ENCODE data around the gene CFAP53.
"Not testable (repeated sequence)": the region's sequence is repeated elsewhere in the genome, so short reads cannot be mapped to it uniquely, and the experiment has no call there.

CFAP53 gene

DNA sequence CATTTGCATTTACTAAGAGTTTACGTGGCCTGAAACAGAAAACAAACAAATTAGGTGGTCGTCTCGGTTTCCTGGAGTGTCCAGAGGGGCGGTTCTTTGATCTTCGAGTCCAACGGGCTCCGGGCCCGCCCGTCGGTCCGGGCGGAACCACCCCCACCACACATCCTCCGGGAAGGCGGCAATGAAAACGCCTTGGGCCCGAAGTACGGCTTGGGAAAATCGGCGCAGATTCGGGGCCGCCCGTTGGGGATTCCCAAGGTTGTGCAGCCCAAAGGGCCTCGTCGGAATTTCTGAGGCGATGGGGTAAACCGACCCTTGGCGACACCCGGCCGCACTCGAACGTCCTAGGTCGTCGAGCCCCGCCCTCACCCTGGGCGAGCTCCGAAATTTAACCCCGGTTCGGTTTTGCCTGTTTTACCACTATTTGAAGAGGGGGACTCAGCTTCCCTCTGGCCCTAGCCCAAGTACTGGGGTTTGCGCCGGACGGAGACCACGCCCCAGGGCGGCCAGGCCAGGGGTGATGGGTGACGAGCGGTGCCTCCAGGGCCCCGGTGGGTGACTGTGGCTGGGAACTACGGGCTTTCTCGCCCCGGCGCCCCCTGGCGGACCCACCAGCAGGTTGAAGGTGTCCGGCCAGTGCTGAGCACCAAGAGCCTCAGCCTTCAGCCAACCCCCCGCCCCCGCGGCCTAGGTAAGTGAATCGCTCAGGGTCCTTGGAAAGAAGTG, 1.9 kb upstream of the CFAP53 start:
- peak in 1 of 2 experiments; percentile 28 for DNase-seq

DNA sequence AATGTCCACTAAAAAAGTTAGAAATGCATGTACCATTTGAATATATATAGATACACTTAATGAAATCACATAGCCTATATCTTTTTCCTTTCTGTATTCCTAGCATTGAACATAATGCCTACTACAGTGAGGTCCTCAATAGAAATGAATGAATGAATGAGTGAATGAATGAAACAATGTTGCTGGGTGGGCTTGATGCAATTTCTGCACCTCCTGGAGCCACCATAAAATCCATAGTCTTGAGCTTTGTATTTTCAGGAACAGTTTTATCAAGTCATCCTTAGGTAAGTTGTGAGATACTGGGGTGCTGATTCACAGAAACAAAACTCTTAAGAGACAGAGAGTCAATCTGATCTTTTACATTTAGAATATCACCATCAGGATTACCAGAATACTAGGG, 3.3 kb downstream of the CFAP53 start:
- no peak for DNase-seq

DNA sequence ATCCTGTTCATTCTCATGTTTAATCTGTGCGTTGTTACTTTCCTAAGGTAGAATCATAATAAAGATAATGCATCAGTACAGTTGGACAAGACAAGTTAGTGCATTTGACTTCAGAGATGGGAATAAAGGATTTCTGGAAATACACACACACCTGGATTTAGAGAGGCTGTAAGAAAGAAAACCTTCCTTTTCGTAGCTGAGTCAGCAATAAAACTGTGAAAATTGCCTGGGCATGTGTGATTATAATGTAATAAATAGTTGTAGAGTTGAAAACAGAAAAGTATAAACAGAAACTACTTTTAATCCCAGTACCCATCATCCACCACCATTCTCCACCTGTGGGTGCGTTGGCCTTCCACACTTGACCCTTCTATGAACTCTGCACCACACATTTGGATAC, 15.4 kb downstream of the CFAP53 start:
- no peak for DNase-seq

DNA sequence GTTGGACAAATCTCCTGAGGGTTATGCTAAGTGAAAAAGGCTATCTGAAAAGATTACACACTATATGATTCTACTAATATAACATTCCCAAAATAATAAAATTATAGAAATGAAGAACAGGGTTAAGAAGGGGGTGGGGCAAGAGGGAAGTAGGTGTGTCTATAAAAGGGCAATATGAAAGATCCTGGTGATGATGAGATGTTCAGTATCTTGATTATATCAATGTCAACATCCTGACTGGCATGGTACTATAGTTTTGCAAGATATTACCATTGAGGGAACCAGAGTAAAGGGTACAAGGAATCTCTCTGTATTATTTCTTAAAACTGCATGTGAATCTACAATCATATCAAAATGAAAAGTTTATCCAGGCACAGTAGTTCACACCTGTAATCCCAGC, 16.7 kb downstream of the CFAP53 start:
- no peak for DNase-seq

DNA sequence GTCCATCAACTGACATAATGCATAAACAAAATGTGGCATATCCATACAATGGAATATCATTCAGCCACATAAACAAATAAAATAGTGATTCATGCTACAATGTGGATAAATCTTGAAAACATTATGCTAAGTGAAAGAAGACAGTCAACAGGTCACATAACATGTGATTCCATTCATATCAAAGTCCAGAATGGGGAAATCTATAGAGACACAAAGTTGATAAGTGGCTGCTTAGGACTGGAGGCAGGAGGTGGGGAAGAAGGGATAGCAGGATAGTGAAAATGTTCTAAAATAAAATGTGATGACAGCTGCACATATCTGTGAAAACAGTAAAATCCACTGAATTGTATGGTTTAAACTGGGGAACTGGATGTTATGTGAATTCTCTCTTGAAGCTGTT, 18.7 kb downstream of the CFAP53 start:
- no peak for DNase-seq

DNA sequence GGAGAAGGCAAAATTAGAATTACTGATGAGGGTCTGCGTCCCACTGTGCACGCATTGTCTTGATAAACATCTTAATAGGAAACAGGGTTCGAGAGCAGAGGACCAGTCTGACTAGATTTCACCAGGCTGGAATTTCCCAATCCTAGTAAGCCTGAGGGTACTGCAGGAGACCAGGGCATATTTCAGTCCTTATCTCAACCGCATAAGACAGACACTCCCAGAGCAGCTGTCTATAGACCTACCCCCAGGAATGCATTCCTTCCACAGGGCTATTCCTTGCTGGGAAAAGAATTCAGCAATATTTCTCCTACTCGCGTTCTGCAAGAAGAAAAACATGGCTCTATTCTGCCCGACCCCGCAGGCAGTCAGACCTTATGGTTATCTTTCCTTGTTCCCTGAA, 24.5 kb downstream of the CFAP53 start:
- DNase-seq: not testable (repeated sequence)

DNA sequence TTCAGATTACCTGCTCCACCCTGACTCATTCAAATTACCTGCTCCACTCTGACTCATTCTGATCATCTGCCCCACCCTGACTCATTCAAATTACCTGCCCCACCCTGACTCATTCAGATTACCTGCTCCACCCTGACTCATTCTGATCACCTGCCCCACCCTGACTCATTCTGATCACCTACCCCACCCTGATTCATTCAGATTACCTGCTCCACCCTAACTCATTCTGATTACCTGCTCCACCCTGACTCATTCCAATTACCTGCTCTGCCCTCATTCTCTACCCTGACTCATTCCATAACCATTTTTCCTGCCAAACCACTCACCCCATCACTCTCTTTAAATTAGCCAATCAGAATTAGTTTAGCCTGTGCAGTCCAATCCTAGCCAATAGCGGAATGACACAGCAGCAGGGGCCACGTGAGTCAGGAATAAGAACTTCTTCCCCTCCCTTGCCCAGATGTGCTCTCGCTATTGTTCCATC, 26.2 kb downstream of the CFAP53 start:
- DNase-seq: no peak

DNA sequence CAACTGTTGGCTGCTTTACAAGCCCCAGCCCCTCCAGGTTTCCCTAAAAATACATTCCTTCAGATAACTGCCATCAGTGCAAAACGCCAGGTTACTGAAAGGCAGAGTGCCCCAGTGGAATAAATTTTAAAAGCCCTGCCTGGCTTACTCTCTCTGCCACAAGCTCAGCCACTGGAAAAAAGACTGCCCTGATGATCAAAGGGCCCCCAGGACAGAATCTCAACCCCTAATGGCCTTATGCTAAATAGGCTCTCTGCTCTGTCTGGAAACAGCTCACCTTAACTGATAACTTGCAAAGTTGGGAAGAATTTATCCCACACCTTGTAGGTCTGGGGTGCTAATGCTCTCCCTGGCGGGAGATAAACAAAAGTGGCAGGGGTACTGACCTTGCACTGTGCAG, 33.9 kb downstream of the CFAP53 start:
- no peak for DNase-seq

DNA sequence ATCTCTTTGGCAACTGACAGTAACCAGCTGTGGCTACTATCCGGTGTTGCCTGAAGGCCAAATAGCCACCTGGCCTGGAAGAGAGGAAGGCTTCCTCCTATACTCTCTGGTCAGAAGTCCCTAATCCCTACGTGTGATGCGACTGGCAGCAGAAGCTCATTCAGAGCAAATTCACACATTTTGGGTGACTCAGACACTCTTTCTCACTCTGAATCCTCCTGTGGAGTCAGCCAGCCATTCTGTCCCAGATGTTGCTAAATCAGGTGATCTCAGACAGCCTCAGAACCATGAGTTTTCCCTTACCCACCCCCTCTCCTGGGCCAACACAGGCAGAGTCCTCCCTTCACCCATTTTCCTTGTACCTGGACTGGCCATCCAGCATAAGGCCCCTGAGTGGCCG, 34.7 kb downstream of the CFAP53 start:
- DNase-seq: no peak

DNA sequence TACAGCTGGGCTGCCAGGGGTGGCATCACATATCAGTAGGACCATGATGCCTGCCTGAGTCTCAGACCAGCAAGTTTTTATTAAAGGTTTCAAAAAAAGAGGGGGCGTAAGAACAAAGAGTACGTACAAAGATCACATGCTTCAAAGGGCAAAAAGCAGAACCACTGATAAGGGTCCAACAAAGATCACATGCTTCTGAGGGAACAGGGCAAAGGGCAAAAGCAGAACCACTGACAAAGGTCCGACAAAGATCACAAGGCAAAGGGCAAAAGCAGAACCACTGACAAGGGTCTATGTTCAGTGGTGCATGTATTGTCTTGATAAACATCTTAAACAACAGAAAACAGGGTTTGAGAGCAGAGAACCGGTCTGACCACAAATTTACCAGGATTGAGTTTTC, 46.0 kb downstream of the CFAP53 start:
- not testable (repeated sequence) for DNase-seq

DNA sequence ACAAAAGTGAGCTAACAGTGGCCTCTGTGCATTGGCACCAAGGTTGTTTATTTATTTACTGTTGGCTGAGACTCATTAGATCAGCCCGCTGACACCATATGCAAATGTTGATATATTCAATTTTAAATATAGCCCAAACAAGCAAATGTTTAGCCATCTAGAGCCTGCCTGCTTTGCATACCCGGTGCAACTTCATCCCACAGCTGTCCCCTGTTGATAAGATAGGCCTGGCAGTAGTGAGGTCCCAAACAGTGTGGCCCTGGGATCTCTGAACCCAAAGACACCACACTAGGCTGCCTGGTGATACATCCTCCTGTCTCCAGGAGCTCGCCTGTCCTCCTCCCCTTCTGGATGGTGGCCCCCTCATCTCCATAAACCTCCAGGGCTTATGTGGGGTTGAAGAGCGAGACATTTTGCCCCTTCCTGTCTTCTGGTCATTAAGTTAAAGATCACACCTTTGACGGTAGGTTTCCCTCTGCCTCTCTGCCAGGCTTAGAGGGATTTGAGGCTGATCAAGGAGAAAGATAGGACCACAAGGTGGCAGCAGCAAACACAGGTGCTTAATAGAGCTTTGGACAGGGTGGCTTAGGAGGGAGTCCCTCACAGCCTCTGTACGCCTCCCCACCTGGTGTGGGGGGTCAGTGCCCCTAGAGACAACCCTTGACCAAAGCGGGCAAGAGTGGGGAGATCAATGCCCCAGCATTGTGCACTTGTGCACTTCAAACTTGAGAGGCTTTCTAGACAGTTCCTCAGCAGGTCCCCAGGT, 47.7 kb downstream of the CFAP53 start:
- peak; percentile 3 to 40 for DNase-seq

DNA sequence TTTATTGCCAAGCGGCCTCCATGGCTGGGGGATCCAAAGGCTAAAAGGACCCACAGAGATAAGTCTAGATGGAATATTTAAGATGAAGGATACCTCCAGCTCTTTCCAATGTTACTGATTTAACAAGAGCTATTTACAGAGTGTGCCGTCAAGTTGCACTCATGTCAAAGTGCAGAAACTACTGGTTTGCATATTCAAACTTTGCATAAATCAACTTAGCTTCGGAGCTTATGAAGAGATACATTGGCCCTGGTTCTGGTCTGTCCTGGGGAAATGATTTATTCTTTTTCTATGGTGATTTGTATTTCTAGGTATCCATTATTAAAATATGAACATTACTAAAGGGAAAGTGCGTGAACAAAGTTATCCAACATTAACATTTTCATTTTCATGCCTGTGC, 57.0 kb downstream of the CFAP53 start:
- no peak for DNase-seq

DNA sequence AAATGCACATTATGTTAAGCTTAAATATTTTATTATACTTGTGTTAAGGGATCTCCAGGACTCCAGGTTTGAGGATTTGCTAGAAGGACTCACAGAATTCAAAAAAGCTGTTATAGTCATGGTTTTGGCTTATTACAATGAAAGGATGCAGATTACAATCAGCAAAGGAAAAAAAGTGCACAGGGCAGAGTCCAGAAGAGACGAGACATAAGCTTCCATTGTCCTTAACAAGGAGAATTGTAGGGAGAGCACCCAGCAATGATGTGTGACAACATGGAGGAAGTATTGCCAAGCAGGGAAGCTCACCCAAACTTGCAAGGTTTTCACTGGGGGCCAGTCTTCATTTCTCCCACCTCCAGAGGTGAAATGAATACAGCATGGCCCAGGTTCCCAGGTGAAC, 58.6 kb downstream of the CFAP53 start:
- no peak for DNase-seq

DNA sequence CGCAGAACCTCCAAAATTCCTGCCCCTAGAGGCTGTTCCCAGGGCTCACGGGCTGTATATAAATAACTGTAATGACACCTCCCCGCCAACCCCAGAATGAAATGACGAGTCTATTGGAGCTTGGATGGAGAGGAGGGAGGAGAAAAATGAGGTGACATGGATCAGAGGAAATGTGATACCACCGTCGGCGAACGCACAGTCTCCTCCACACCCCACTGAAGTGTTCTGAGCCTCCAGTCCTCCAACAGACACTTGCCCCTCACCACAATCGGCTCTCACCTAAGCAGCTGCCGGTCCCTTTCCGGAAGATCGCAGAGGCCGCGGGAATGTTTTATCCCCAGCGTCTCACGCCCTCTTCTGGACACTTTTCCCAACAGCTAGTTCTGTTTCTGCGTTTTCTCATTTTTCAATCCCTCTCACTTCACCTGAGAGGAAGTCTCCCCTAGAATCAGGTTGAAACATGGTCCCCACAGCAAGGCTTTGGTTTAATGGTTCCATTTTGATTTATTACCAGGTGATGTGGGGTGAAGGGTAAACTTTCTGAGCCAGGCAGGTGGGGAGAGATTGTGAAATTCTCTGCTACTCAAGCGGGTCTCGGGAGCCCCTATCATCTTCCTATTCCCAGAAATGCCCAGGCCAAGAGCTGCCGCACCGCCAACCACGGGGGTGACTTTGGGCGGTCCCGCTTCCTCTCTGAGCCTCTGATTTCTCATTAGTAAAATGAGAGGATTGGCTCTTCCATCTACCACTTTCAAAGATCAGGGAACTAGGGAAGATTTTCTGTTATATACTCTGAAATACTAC, 62.3 kb downstream of the CFAP53 start:
- peak; percentile 49 to 64 for DNase-seq

DNA sequence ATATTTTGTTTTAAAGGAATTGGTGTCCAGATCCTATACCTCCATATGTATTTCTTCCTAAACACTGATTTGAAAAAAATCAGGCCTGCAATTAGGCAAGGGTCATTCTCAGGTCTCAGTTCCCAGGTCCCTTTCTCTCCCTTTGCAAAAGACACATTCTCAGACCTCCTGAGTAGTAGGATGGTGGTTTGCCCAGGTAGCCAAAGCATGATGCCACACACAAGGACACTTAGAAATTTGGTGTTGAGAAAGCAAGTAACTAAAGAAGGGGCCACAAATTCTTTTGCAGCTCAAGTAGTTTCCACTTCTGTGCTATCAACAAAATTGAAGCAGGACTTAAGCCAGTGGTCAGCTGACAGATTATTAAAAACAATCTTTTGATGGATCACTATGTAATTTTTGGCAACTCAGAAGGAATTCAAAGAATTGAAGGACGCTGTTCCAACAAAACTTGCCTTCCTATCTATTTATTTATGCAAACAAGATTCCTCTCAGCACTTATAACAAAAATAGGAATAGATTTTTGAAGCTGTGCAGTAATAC, 64.7 kb downstream of the CFAP53 start:
- DNase-seq: no peak

DNA sequence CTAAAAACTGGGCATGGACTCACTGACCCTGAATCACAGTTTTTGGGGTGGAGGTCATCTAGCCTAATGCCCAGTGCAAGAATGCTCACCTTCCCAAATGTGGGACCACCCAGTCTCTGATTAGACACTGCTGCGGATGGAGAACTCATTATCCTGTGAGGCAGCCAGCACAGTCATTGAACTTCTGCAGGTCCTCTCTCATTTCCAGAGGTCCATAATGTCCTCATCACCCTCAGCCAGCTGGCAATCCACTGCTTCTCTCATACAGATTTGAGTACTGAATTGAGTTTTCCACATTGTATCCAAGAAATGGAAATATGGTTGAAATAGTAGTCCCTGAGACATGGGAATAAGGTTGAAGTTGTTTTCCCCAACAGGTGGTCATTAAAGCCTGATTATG, 66.4 kb downstream of the CFAP53 start:
- DNase-seq: no peak

DNA sequence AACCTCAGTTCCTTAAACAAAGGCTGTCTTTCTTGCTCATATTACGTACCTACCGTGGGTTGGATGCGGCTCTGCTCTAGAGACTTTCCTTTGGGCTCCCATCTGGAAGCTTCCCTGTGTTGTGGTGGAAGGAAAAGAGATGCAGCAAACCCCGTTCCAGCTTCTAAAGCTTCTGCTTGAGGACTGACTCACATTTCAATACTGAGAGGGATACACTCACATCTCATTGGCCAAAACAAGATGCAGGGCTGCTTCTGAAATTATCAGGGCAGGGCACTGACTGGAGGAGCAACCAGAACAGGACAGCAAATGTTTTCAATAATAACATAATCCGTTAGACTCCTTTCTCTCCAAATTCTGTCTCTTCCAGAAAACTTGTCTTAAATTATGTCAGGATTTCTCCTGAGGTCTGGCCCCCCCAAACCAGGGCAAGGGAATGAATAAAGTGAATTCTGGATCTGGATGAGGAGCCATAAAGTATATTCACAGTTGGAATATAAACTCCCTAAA, 66.9 kb downstream of the CFAP53 start:
- no peak for DNase-seq

DNA sequence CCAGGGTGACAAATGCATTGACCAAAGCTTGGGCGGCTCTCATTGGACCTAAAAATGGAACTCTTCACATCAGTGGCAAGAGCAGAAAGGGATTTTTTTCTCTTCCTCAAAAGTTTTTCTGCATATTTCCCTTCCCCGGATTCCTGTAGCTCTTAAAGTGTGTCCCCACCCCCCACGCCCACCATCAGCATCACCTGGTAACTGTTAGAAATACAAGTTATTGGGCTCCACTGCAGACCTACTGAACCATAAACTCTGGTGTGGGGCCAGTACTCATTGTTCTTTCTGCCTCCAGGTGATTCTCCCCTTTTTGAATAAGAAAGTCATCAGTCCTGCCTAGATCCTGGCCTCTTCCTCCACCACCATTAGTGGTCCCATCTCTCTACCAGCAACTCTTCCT, 70.0 kb downstream of the CFAP53 start:
- DNase-seq: no peak

DNA sequence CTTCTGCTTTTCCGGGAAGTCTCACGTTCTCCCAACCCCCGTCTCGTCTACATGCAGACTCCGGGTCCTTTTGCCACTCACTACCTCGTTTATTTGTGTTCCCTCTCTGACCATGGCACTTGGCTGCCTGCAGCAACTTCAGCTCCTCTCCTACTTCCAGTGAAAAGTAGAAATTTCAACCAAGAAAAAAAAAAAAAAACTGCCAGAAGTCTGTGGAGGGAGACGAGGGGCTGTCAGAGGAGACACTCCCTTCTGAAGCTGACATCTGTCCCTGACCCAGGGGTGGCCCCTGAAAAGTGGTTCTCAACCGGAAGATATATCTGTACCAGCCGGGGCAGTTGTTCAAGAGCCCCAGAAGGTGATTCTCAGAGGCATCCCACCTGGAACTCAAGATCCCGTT, 70.6 kb downstream of the CFAP53 start:
- DNase-seq: no peak

DNA sequence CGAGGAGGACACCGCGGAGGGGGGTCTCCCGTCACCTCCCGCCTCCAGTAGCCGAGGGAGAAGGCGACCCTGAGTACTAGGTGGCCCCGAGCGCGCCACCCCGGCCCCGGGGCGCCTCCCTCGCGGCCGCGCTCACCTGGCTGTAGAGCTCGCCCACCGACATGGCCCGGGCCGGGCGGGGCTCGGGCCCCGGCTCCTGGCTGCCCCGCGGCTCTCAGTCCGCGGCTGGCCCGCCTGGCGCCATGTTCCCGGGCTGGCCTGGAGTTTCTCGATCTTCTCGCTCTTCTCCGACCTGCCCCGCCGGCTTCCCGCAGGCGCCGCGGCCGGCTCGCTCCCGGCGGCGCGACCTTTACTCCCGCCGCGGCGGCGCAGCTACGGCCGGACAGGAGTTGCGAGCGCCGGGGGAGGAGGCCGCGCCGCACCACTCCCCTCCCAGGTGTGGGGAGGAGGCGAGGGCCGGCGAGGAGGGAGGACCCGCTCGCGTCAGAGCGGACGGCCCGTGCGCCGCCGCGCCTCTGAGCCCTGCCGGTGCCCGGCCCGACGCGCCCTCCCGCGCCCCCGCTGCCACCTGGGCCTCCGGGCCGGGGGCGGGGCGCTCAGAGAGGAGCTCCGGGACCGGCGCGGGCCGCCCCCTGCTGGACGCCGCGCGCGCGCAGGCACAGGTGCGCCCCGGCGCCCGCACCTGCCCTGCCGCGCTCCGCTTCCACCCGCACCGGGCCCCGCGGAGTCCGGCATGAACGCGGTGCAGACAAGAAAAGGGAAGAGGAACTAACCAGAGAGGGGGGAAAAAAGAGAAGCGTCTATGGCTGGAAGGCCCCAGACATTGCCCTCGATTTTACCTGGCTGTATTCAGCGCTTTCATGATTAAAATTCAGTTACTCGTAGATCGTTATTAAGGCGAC, 71.4 kb downstream of the CFAP53 start, which contains the start of gene MYO5B:
MYO5B (minus strand) TSS at position 517 of the 902 bp plus-strand sequence; CDS start at position 163, 354 bp downstream.
- peak in 1 of 2 experiments; percentile 5 for DNase-seq

DNA sequence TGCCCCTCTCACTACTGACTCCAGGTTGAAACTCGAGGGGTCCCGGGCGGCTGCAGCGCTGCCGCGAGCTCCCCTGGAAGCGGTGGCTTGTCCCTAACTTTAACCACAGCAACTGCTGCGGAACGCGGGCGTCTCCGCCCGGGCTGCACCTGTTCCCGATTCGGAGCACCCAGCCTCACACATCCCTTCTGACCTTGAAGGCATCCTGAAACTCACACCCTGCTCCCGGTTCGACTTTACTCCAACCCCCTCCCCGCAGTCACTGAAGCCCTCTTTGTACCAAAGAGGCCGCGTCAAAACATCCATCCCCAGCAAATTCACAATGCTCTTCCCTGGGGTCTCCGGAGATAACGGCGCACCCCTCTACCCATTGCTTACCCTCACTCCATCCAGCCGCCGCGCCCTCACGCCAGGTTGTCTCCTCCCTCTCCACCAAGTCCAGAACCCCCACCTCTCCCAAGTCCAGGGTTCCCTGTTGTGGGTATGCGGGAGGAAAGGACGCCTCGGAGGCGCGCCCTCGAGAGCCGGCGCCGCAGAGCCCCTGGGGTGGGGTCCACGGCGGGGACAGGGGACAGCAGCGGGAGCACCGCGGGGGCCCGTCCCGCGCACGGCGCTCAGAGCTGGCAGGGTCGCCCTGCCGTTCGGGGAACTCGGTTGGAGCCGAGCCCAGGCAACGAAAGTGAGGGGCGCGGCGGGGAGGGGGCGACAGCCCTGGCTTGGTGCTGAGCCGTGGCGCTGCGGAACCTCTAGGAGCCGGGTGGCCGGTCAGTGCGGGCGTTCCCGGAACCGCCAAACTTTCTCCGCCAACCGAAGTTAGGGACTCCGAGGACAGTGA, 72.3 kb downstream of the CFAP53 start:
- no peak for DNase-seq

All from SHP77 (cell line).